ENCODE data around the gene NAB1.

DNA sequence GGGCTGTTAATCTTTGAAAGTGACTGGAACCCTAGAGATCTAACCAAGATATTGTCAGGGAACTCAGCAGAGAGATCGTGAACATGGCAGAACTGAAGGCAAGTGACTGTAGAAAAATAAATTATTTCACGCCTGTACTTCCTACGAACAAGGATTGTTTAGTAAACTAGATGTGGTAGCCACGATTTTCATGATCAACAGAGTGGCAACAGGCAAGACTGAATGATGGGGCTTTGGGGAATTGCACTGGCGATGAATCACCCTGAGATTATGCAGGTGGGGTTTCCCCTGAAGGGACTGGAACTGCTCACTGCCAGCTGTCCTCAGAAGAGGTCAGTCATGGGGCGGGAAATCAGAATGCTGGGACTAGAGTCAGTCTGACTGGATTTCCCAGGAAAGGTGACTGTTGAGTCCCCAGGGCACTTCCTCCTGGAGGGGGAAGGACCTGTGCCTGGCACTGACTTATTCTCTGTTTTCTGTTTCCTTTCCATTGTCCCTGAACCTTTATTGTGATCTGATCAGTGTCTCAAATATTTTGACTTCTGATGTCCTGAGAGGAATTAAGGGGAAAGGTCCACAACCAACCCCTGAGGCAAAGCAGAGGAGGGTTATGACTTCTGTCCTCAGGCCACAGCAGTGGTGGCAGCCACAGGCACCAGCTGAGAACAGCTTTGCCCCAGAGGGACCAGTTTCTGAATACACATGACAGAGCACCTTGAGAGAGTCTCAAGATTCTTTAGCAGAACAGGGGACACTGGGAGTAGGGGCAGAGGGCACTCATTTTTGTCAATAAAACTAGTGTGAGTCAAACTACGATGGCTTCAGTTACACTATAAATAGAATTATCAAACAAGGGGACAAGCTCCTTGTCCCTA is 70.0 kb downstream of the NAB1 start:
- TF ChIP-seq CTCF (IDR thresholded peaks at IDR 0.05 in 4 of 5, conservative IDR thresholded peaks at IDR 0.05 in 1 of 5) (no peak), POLR2A (IDR thresholded peaks at IDR 0.05) (no peak)
